ENCODE measurements around the gene CRADD. TPM values are rescaled to one million over a fixed set of nuclear protein-coding genes. Genes with fewer than 3 reads are reported as not detected.

Gene CRADD
- total RNA-seq, 4 donors from 2014 or later: 23.5 to 35.3 (median 26.1) TPM

GRCh38 chr12:93857991-93858447 is 180.8 kb downstream of the CRADD start:
- no peak overlapping the region for H3K4me3 ChIP-seq
- H3K27me3 ChIP-seq: no peaks in the 10 kb centered on the region
- no peaks in the 10 kb centered on the region for H3K9me3 ChIP-seq
- H3K27ac ChIP-seq (replicated peaks in 1 of 4): no peak overlapping the region
- H3K36me3 ChIP-seq: no peaks in the 10 kb centered on the region
- no peak for DNase-seq (ENCODE audit: extremely low spot score)
- no peak for TF ChIP-seq CTCF (IDR thresholded peaks at IDR 0.05)
- no peak for TF ChIP-seq EP300 (IDR thresholded peaks at IDR 0.05)
- no peak for TF ChIP-seq POLR2AphosphoS5 (IDR thresholded peaks at IDR 0.05)
- TF ChIP-seq POLR2A (IDR thresholded peaks at IDR 0.05; ENCODE audit: low read depth): no peak
- 86% methylated on average over 2 of the region's 2 CpGs for WGBS
- intact Hi-C loops (cut with DNase I): no loop called here
- H3K4me1 ChIP-seq: peaks cover 0 to 11% (median 7%) of the 10 kb centered on the region in 4 donors

GRCh38 chr12:93860668-93861373 is 183.6 kb downstream of the CRADD start:
- intact Hi-C loops (cut with DNase I): no loop called here
- Histone ChIP-seq H3K27ac (replicated peaks in 1 of 4) (no peak overlapping the region), H3K36me3 (no peaks in the 10 kb centered on the region), H3K27me3 (no peaks in the 10 kb centered on the region), H3K4me1 (peaks cover 0 to 11% (median 7%) of the 10 kb centered on the region in 4 donors), H3K4me3 (no peak overlapping the region), H3K9me3 (peaks cover 0 to 15% (median 11%) of the 10 kb centered on the region in 4 donors)
- TF ChIP-seq CTCF (IDR thresholded peaks at IDR 0.05): no peak
- no peak for TF ChIP-seq POLR2A (IDR thresholded peaks at IDR 0.05; ENCODE audit: low read depth)
- DNase-seq (ENCODE audit: extremely low spot score): peak; percentile 45
- WGBS: 79% methylated on average over 7 of the region's 7 CpGs

- no peaks in the 10 kb centered on the region for H3K27me3 ChIP-seq
- H3K27ac ChIP-seq (replicated peaks in 1 of 4): no peak overlapping the region
- WGBS: 95% methylated on average over 1 of the region's 1 CpG
- peaks cover 0 to 28% (median 20%) of the 10 kb centered on the region in 4 donors for H3K9me3 ChIP-seq
- intact Hi-C loops (cut with DNase I): no loop called here
- no peaks in the 10 kb centered on the region for H3K36me3 ChIP-seq
- no peak overlapping the region for H3K4me3 ChIP-seq
- DNase-seq (ENCODE audit: extremely low spot score): peak; percentile 34
- peaks cover 0 to 5% (median 5%) of the 10 kb centered on the region in 4 donors for H3K4me1 ChIP-seq
- TF ChIP-seq EP300 (IDR thresholded peaks at IDR 0.05) (no peak), POLR2AphosphoS5 (IDR thresholded peaks at IDR 0.05) (no peak), POLR2A (IDR thresholded peaks at IDR 0.05; ENCODE audit: low read depth) (no peak), CTCF (IDR thresholded peaks at IDR 0.05) (no peak)
Observed at GRCh38 chr12:93862424-93862823, 185.2 kb downstream of the CRADD start.

- Histone ChIP-seq H3K9me3 (peaks cover 0 to 46% (median 30%) of the 10 kb centered on the region in 4 donors), H3K4me1 (no peaks in the 10 kb centered on the region), H3K27ac (replicated peaks in 1 of 4) (no peak overlapping the region), H3K36me3 (no peaks in the 10 kb centered on the region), H3K4me3 (no peak overlapping the region), H3K27me3 (no peaks in the 10 kb centered on the region)
- TF ChIP-seq POLR2A (IDR thresholded peaks at IDR 0.05; ENCODE audit: low read depth) (no peak), CTCF (IDR thresholded peaks at IDR 0.05) (no peak), EP300 (IDR thresholded peaks at IDR 0.05) (no peak), POLR2AphosphoS5 (IDR thresholded peaks at IDR 0.05) (no peak)
- intact Hi-C loops (cut with DNase I): no loop called here
- DNase-seq (ENCODE audit: extremely low spot score): no peak
- 94% methylated on average over 1 of the region's 1 CpG for WGBS
Observed at GRCh38 chr12:93865751-93866150, 188.6 kb downstream of the CRADD start.
